Astrocyte (in vitro differentiated cells and primary cell): Measurements from ENCODE around the gene HEATR9. TPM values are rescaled to one million over a fixed set of nuclear protein-coding genes. Genes with fewer than 3 reads are reported as not detected.

Experiments
- DNase-seq: peaks from one replicate; pipeline ENCODE4 v3.0.0-alpha.2; 2010; ENCODE audit warnings: low read depth
- FAIRE-seq: peaks from 2 replicates; lab custom pipeline; 2011; peaks lifted over from hg19 to GRCh38; lab: Jason Lieb, UNC
- H2AFZ ChIP-seq: 2 replicates; pipeline ENCODE4 v1.6.0; 2012; ENCODE audit warnings: low read depth, low read length, inconsistent platforms
- H3K27ac ChIP-seq: 2 replicates; pipeline ENCODE4 v1.5.1; 2011; ENCODE audit warnings: low read depth, low read length, inconsistent platforms
- H3K27me3 ChIP-seq: 2 replicates; pipeline ENCODE4 v1.6.0; 2011; ENCODE audit warnings: low read length, inconsistent platforms; ENCODE audit not compliant: insufficient read depth
- H3K36me3 ChIP-seq: 2 replicates; pipeline ENCODE4 v1.5.1; 2011; ENCODE audit warnings: low read length, inconsistent platforms; ENCODE audit not compliant: insufficient read depth
- H3K4me1 ChIP-seq: 2 replicates; pipeline ENCODE4 v1.5.1; 2011; ENCODE audit warnings: low read length, inconsistent platforms; ENCODE audit not compliant: insufficient read depth
- H3K4me2 ChIP-seq: 2 replicates; pipeline ENCODE4 v1.6.0; 2012; ENCODE audit warnings: low read length, inconsistent platforms
- H3K4me3 ChIP-seq: 2 replicates; pipeline ENCODE4 v1.5.1; 2011; ENCODE audit warnings: low read depth, mild to moderate bottlenecking, low read length, inconsistent platforms; ENCODE audit not compliant: insufficient read depth
- H3K79me2 ChIP-seq: 2 replicates; pipeline ENCODE4 v1.6.0; 2012; ENCODE audit warnings: mild to moderate bottlenecking, low read length, inconsistent platforms; ENCODE audit not compliant: insufficient read depth
- H3K9ac ChIP-seq: 2 replicates; pipeline ENCODE4 v1.6.0; 2012; ENCODE audit warnings: mild to moderate bottlenecking, low read length, inconsistent platforms
- H3K9me3 ChIP-seq: 2 replicates; pipeline ENCODE4 v1.5.1; 2012; ENCODE audit warnings: low read depth, mild to moderate bottlenecking, low read length, inconsistent platforms; ENCODE audit not compliant: insufficient read depth
- H4K20me1 ChIP-seq: 2 replicates; pipeline ENCODE4 v1.6.0; 2012; ENCODE audit warnings: low read length, inconsistent platforms; ENCODE audit not compliant: insufficient read depth
- H3K27ac Mint-ChIP-seq: one replicate; pipeline ENCODE4 v1.8.0; 2021; ENCODE audit warnings: mild to moderate bottlenecking, mixed read lengths; ENCODE audit not compliant: unreplicated experiment
- H3K27me3 Mint-ChIP-seq: one replicate; pipeline ENCODE4 v1.8.0; 2021; ENCODE audit warnings: low read depth, mixed read lengths; ENCODE audit not compliant: unreplicated experiment
- H3K36me3 Mint-ChIP-seq: one replicate; pipeline ENCODE4 v1.8.0; 2021; ENCODE audit warnings: low read depth, mixed read lengths; ENCODE audit not compliant: unreplicated experiment
- H3K4me1 Mint-ChIP-seq: one replicate; pipeline ENCODE4 v1.8.0; 2021; ENCODE audit warnings: low read depth, mixed read lengths; ENCODE audit not compliant: unreplicated experiment
- H3K4me3 Mint-ChIP-seq: one replicate; pipeline ENCODE4 v1.8.0; 2021; ENCODE audit warnings: mild to moderate bottlenecking, moderate library complexity, mixed read lengths; ENCODE audit not compliant: unreplicated experiment
- H3K9me3 Mint-ChIP-seq: one replicate; pipeline ENCODE4 v1.8.0; 2021; ENCODE audit warnings: mild to moderate bottlenecking, mixed read lengths; ENCODE audit not compliant: unreplicated experiment
- CTCF ChIP-seq: IDR thresholded peaks from 2 replicates; pipeline ENCODE4 v1.5.1; 2011; ENCODE audit warnings: low read depth, mild to moderate bottlenecking, inconsistent platforms, low read length, moderate library complexity; ENCODE audit not compliant: insufficient read depth
- EZH2 ChIP-seq: IDR thresholded peaks from 2 replicates; pipeline ENCODE4 v1.6.1; 2012; ENCODE audit warnings: mild to moderate bottlenecking, low read length, inconsistent platforms; ENCODE audit not compliant: insufficient read depth
- total RNA-seq: library from RNA; stranded (reverse); gene quantifications from 2 replicates; pipeline ENCODE4 v1.2.1, GENCODE V29; 2021

Gene HEATR9
- total RNA-seq, 1 donor from 2014 or later: not detected

- no peak overlapping the region for H3K4me3 Mint-ChIP-seq
- Histone ChIP-seq H3K79me2 (no peaks in the 10 kb centered on the region), H4K20me1 (no peaks in the 10 kb centered on the region), H3K36me3 (no peaks in the 10 kb centered on the region), H2AFZ (peak overlapping the region; percentile 37), H3K4me3 (no peak overlapping the region), H3K4me1 (peaks cover 5% of the 10 kb centered on the region), H3K27me3 (no peaks in the 10 kb centered on the region), H3K9me3 (no peaks in the 10 kb centered on the region), H3K9ac (no peak overlapping the region), H3K27ac (peak overlapping the region; percentile 9), H3K4me2 (peak overlapping the region; percentile 21)
- no peak for FAIRE-seq
- peaks cover 2% of the 10 kb centered on the region for H3K9me3 Mint-ChIP-seq
- peak overlapping the region; percentile 43 for H3K27ac Mint-ChIP-seq
- peaks cover 16% of the 10 kb centered on the region for H3K4me1 Mint-ChIP-seq
- H3K27me3 Mint-ChIP-seq: no peaks in the 10 kb centered on the region
- no peaks in the 10 kb centered on the region for H3K36me3 Mint-ChIP-seq
- no peak for TF ChIP-seq CTCF
- TF ChIP-seq EZH2: no peak
- peak; percentile 56 for DNase-seq
Measured at GRCh38 chr17:35889818-35890773, 21.4 kb upstream of the HEATR9 start.

DNA sequence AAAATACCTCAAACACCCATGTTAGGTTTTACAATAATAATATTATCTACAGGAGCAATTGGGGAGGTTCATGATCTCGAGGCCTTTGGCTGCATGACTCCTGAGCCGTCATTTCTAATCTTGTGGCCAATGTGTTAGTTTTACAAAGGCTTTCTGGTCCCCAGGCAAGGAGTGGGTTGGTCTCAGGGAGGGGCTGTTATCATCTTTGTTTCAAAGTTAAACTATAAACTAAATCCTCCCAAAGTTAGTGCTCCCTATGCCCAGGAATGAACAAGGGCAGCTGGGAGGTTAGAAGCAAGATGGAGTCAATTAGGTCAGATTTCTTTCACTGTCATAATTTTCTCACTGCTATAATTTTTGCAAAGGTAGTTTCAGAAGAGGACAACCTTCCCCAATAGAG is 20.6 kb upstream of the HEATR9 start:
- FAIRE-seq (no peak), DNase-seq (no peak)
- H4K20me1 ChIP-seq: no peaks in the 10 kb centered on the region
- H3K27ac Mint-ChIP-seq: peak overlapping the region; percentile 43
- H2AFZ ChIP-seq: no peak overlapping the region
- H3K4me2 ChIP-seq: no peak overlapping the region
- H3K9ac ChIP-seq: no peak overlapping the region
- H3K27me3 ChIP-seq: no peaks in the 10 kb centered on the region
- H3K4me3 Mint-ChIP-seq: no peak overlapping the region
- no peaks in the 10 kb centered on the region for H3K9me3 ChIP-seq
- H3K36me3 Mint-ChIP-seq: no peaks in the 10 kb centered on the region
- H3K79me2 ChIP-seq: no peaks in the 10 kb centered on the region
- peaks cover 2% of the 10 kb centered on the region for H3K9me3 Mint-ChIP-seq
- TF ChIP-seq CTCF (no peak), EZH2 (no peak)
- peaks cover 15% of the 10 kb centered on the region for H3K4me1 Mint-ChIP-seq
- no peak overlapping the region for H3K27ac ChIP-seq
- H3K36me3 ChIP-seq: no peaks in the 10 kb centered on the region
- no peaks in the 10 kb centered on the region for H3K27me3 Mint-ChIP-seq
- H3K4me1 ChIP-seq: peaks cover 5% of the 10 kb centered on the region
- H3K4me3 ChIP-seq: no peak overlapping the region
